HEK293T (cell line): Measurements from ENCODE around the gene ADIPOR2.

Source experiments
- ARNT ChIP-seq: fragments of 450-650 bp; IDR thresholded peaks from 2 replicates; pipeline ENCODE4 v1.6.1; 2017; ENCODE audit warnings: mild to moderate bottlenecking
- FOXK2 ChIP-seq: fragments of 450-650 bp; IDR thresholded peaks from 2 replicates; pipeline ENCODE4 v1.6.1; 2016; ENCODE audit warnings: mild to moderate bottlenecking
- FOXM1 ChIP-seq: fragments of 450-650 bp; IDR thresholded peaks from 2 replicates; pipeline ENCODE4 v1.6.1; 2017; ENCODE audit warnings: mild to moderate bottlenecking, borderline replicate concordance
- L3MBTL2 ChIP-seq: fragments of 450-650 bp; conservative IDR thresholded peaks from 2 replicates; pipeline ENCODE4 v1.6.1; 2016; ENCODE audit warnings: mild to moderate bottlenecking
- NFRKB ChIP-seq: fragments of 450-650 bp; IDR thresholded peaks from 2 replicates; pipeline ENCODE4 v1.6.1; 2016; ENCODE audit warnings: mild to moderate bottlenecking, moderate library complexity
- SP1 ChIP-seq: fragments of 450-650 bp; IDR thresholded peaks from 2 replicates; pipeline ENCODE4 v1.6.1; 2017
- SUZ12 ChIP-seq: fragments of 450-650 bp; IDR thresholded peaks from 2 replicates; pipeline ENCODE4 v1.6.1; 2016; ENCODE audit warnings: mild to moderate bottlenecking
- TARDBP ChIP-seq: fragments of 450-650 bp; IDR thresholded peaks from 2 replicates; pipeline ENCODE4 v1.6.1; 2016

GRCh38 chr12:1724250-1724649 is 33.4 kb downstream of the ADIPOR2 start:
- TF ChIP-seq ARNT (no peak), FOXK2 (no peak), FOXM1 (no peak), SP1 (no peak), NFRKB (no peak), SUZ12 (no peak), L3MBTL2 (no peak), TARDBP (no peak)
